ENCODE measurements around the gene PELI1.

- TF ChIP-seq CTCF (IDR thresholded peaks at IDR 0.05) (no peak), NR2C2 (CRISPR knock-in tag; IDR thresholded peaks at IDR 0.05) (no peak)
Measured at GRCh38 chr2:64127119-64127518, 17.1 kb downstream of the PELI1 start.

All from WTC11 (cell line).